Upper lobe of right lung (tissue), 1 donor: Measurements from ENCODE around the gene SNX24. TPM values are rescaled to one million over a fixed set of nuclear protein-coding genes. Genes with fewer than 3 reads are reported as not detected.

ENCODE experiments used
- ATAC-seq: fragments of 200-7000 bp; cut with Tn5 transposase; one replicate; pipeline ENCODE4 v1.9.1; 2020; ENCODE audit warnings: mild to moderate bottlenecking, moderate library complexity
- DNase-seq: peaks from one replicate; pipeline ENCODE4 v3.0.0-alpha.2; 2020
- H3K27ac ChIP-seq: fragments of 200-600 bp; one replicate; pipeline ENCODE4 v1.8.0; 2022
- H3K27me3 ChIP-seq: fragments of 200-600 bp; one replicate; pipeline ENCODE4 v1.8.0; 2022; ENCODE audit warnings: mild to moderate bottlenecking
- H3K36me3 ChIP-seq: fragments of 200-600 bp; one replicate; pipeline ENCODE4 v1.8.0; 2022
- H3K4me1 ChIP-seq: fragments of 200-600 bp; one replicate; pipeline ENCODE4 v1.8.0; 2022
- H3K4me3 ChIP-seq: fragments of 200-600 bp; one replicate; pipeline ENCODE4 v1.8.0; 2022; ENCODE audit warnings: mild to moderate bottlenecking
- H3K9me3 ChIP-seq: fragments of 200-600 bp; one replicate; pipeline ENCODE4 v1.8.0; 2022
- CTCF ChIP-seq: fragments of 200-600 bp; IDR thresholded peaks from one replicate; pipeline ENCODE4 v1.8.0; 2022; ENCODE audit warnings: antibody characterized with exemption
- intact Hi-C: fragments of 100-400 bp; cut with DNase I; formaldehyde crosslinking; loops from one replicate; pipeline ENCODE4 v1.11.0; 2022
- total RNA-seq: library from RNA; stranded (reverse); fragmentation: NEBNext Ultra II Directional; extraction: Animal tissue kit (Norgen Biotek cat#: 25700); gene quantifications from one replicate; pipeline ENCODE4 v1.2.1, GENCODE V29; 2021
- donor health status: DM: no; HTN: yes; CAD: no; lungs with severe emphysema.

SNX24 gene
- total RNA-seq, 1 donor from 2014 or later, result 30.2 TPM

DNA sequence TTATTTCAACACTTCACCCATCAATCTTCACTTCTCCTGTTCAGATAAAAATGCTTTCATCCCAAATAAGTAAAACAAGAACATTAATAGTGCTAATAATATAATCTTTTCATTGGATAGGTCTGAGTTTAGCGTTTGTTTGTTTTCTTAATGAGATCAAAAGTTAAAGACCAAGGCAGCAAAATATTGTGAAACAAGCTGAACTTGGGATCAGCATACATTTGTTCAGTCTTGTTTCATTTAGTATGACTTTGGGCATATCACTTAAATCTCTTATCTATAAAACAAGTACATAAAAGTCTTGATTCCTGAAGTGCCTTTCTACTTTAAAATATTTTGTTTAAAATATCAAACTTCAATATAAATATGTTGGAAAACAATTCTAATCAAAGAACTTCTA lies 13.4 kb upstream of the SNX24 start:
- Histone ChIP-seq H3K27ac (no peak overlapping the region), H3K4me1 (no peaks in the 10 kb centered on the region), H3K27me3 (no peaks in the 10 kb centered on the region), H3K36me3 (peaks cover 30% of the 10 kb centered on the region), H3K9me3 (no peaks in the 10 kb centered on the region), H3K4me3 (no peak overlapping the region)
- intact Hi-C loops, result loop anchor here (10.0 kb wide), 1 partner anchor 223 kb away; no protein-coding TSS in a partner anchor
- ATAC-seq (no peak), DNase-seq (no peak)
- TF ChIP-seq CTCF, result no peak

GRCh38 chr5:122835681-122836080 lies 9.7 kb upstream of the SNX24 start:
- Histone ChIP-seq H3K27ac (no peak overlapping the region), H3K4me3 (no peak overlapping the region), H3K9me3 (no peaks in the 10 kb centered on the region), H3K27me3 (no peaks in the 10 kb centered on the region), H3K4me1 (no peaks in the 10 kb centered on the region), H3K36me3 (peaks cover 5% of the 10 kb centered on the region)
- no peak for ATAC-seq
- DNase-seq, result no peak
- no peak for TF ChIP-seq CTCF
- intact Hi-C loops, result loop anchor here (10.0 kb wide), 1 partner anchor 219 kb away; no protein-coding TSS in a partner anchor

- H3K9me3 ChIP-seq, result no peaks in the 10 kb centered on the region
- H3K4me3 ChIP-seq, result no peak overlapping the region
- no peaks in the 10 kb centered on the region for H3K36me3 ChIP-seq
- no peak overlapping the region for H3K27ac ChIP-seq
- H3K27me3 ChIP-seq, result no peaks in the 10 kb centered on the region
- DNase-seq, result no peak
- intact Hi-C loops, result loop anchor here (10.0 kb wide), 1 partner anchor 218 kb away; no protein-coding TSS in a partner anchor
- TF ChIP-seq CTCF, result no peak
- H3K4me1 ChIP-seq, result no peaks in the 10 kb centered on the region
- ATAC-seq, result no peak
Measured at GRCh38 chr5:122836947-122837346, 8.5 kb upstream of the SNX24 start.

- Histone ChIP-seq H3K27me3 (no peaks in the 10 kb centered on the region), H3K27ac (no peak overlapping the region), H3K4me1 (peaks cover 10% of the 10 kb centered on the region), H3K4me3 (no peak overlapping the region), H3K36me3 (no peaks in the 10 kb centered on the region), H3K9me3 (no peaks in the 10 kb centered on the region)
- intact Hi-C loops, result loop anchor here (10.0 kb wide), 1 partner anchor 215 kb away; no protein-coding TSS in a partner anchor
- ATAC-seq (no peak), DNase-seq (no peak)
- TF ChIP-seq CTCF, result no peak
Measured at GRCh38 chr5:122839731-122840130, 5.7 kb upstream of the SNX24 start.

DNA sequence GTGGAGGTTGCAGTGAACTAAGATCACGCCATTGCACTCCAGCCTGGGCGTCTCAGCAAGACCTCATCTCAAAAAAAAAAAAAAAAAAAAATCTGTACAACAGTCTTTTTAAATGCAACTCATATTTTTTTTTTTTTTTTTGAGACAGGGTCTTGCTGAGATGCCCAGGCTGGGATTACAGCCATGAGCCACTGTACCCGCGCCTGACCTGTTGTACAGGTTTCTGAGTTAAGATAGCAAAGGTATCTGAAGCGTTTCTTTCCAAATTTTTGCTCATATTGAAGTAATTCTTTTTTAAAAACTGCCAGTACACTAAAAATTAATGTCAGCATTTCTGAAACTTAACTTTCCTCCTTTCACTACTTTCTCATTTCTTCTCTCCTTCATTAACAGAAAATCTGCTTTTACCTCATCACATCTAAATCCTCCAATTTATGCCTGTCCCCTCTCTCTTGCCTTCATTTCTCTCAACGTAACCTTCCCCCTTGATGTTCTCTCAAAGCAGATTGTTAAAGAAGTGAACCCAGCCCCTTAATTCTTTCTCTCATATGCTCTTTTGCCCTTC lies 3.3 kb upstream of the SNX24 start:
- no peak overlapping the region for H3K4me3 ChIP-seq
- ATAC-seq, result no peak
- H3K27me3 ChIP-seq, result no peaks in the 10 kb centered on the region
- no peaks in the 10 kb centered on the region for H3K36me3 ChIP-seq
- TF ChIP-seq CTCF, result no peak
- H3K4me1 ChIP-seq, result peaks cover 22% of the 10 kb centered on the region
- no peak for DNase-seq
- H3K9me3 ChIP-seq, result no peaks in the 10 kb centered on the region
- H3K27ac ChIP-seq, result no peak overlapping the region
- intact Hi-C loops, result no loop called here
